DOHH2 (cell line): ENCODE measurements around the gene PROM1.

Source experiments
- H3F3A ChIP-seq: fragments of 200-600 bp; sonication (generic), shearing (Covaris generic); 2 replicates; pipeline ENCODE4 v1.6.0; 2016; ENCODE audit warnings: antibody characterized with exemption, mild to moderate bottlenecking; ENCODE audit not compliant: control insufficient read depth, insufficient read depth
- H3K27ac ChIP-seq: fragments of 200-600 bp; sonication (generic); 2 replicates; pipeline ENCODE4 v1.5.1; 2014; ENCODE audit warnings: low read depth, mild to moderate bottlenecking, low read length, moderate library complexity
- H3K27me3 ChIP-seq: fragments of 200-600 bp; sonication (generic); 2 replicates; pipeline ENCODE4 v1.6.1; 2014; ENCODE audit warnings: mild to moderate bottlenecking, low read length, mixed read lengths; ENCODE audit not compliant: control insufficient read depth
- H3K36me3 ChIP-seq: fragments of 200-600 bp; sonication (generic); 2 replicates; pipeline ENCODE4 v1.6.1; 2014; ENCODE audit warnings: mild to moderate bottlenecking, low read length, moderate library complexity, mixed read lengths; ENCODE audit not compliant: control insufficient read depth
- H3K4me1 ChIP-seq: fragments of 200-600 bp; sonication (generic); 2 replicates; pipeline ENCODE4 v1.6.1; 2014; ENCODE audit warnings: mild to moderate bottlenecking, low read length, mixed read lengths; ENCODE audit not compliant: control insufficient read depth
- H3K4me2 ChIP-seq: fragments of 200-600 bp; sonication (generic); 2 replicates; pipeline ENCODE4 v1.6.0; 2014; ENCODE audit warnings: mild to moderate bottlenecking, low read length, moderate library complexity
- H3K4me3 ChIP-seq: fragments of 200-600 bp; sonication (generic); 2 replicates; pipeline ENCODE4 v1.5.1; 2014; ENCODE audit warnings: mild to moderate bottlenecking, low read length, mixed read lengths
- H3K79me2 ChIP-seq: fragments of 200-600 bp; sonication (generic); 2 replicates; pipeline ENCODE4 v1.6.1; 2014; ENCODE audit warnings: mild to moderate bottlenecking, low read length, mixed read lengths; ENCODE audit not compliant: control insufficient read depth
- H3K9me2 ChIP-seq: fragments of 200-600 bp; sonication (generic); replicated peaks from 2 replicates; pipeline ENCODE4 v1.6.1; 2014; ENCODE audit warnings: mild to moderate bottlenecking, low read length, mixed read lengths; ENCODE audit not compliant: control insufficient read depth
- H3K9me3 ChIP-seq: fragments of 200-600 bp; sonication (generic); 2 replicates; pipeline ENCODE4 v1.6.1; 2014; ENCODE audit warnings: antibody characterized with exemption, low read length, mixed read lengths; ENCODE audit not compliant: control insufficient read depth, insufficient read depth
- H4K20me1 ChIP-seq: fragments of 200-600 bp; sonication (generic); 2 replicates; pipeline ENCODE4 v1.6.0; 2014; ENCODE audit warnings: low read depth, mild to moderate bottlenecking, antibody characterized with exemption, low read length, moderate library complexity; ENCODE audit not compliant: control insufficient read depth, insufficient read depth
- EZH2phosphoT487 ChIP-seq: fragments of 200-600 bp; sonication (generic); IDR thresholded peaks from 2 replicates; pipeline ENCODE4 v1.6.1; 2017; ENCODE audit warnings: borderline replicate concordance, mild to moderate bottlenecking, antibody characterized with exemption, low read length, moderate library complexity, mixed read lengths
- TF ChIP-seq, protein P1 (sequence below): fragments of 200-600 bp; sonication (generic); IDR thresholded peaks from one replicate; pipeline ENCODE4 v1.5.1; 2014; ENCODE audit warnings: antibody characterized with exemption, mild to moderate bottlenecking, low read depth, low read length; ENCODE audit not compliant: poor library complexity, severe bottlenecking

PROM1 gene

DNA sequence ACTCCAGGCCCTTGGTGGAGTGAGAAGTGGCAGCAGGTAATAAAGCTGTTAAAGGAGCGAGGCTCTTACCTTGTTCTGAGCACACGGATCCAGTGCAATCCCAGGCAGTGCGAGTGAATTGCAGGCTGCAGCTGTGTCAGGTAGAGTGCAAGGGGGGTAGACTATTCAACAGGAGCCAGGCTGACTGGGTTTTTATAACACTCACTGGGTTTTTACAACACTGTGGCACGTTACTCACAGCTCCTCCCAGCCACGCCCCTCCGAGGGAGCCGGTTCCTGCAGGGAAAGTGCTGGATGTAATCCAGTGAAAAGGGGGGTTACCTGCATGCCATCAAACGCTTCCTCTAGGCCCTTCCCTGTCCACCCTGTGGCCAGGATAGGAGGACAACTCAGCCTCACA lies 145.6 kb downstream of the PROM1 start:
- no peaks in the 10 kb centered on the region for H3K9me3 ChIP-seq
- no peak overlapping the region for H3K27ac ChIP-seq
- H3K36me3 ChIP-seq = no peaks in the 10 kb centered on the region
- peaks cover 8% of the 10 kb centered on the region for H3K27me3 ChIP-seq
- no peaks in the 10 kb centered on the region for H3K79me2 ChIP-seq
- no peaks in the 10 kb centered on the region for H3F3A ChIP-seq
- no peaks in the 10 kb centered on the region for H4K20me1 ChIP-seq
- no peaks in the 10 kb centered on the region for H3K9me2 ChIP-seq
- TF ChIP-seq EZH2phosphoT487 = no peak
- H3K4me1 ChIP-seq = no peaks in the 10 kb centered on the region; the same call in 1 of the 2 replicates
- H3K4me2 ChIP-seq = no peak overlapping the region
- no peak overlapping the region for H3K4me3 ChIP-seq

DNA sequence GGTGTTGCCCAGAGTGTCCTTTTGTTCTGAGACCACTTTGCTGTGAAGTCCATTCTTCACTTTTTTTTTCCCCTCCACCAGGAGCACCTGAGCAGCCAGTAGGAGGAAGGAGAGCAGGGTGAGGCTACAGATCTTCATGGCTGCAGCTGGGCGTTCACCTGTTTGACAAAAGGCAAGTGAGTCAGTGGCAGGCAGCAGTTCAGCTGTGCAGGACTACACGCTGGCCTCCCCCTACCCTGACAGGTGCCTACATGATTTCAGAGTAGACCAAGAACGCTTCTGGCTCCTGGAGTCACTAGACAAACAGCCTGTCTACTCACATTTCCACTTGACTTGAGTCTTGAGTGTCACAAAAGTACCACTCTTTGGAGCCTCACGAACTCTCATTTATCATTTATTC lies 147.3 kb downstream of the PROM1 start:
- Histone ChIP-seq H3K36me3 (no peaks in the 10 kb centered on the region), H3K27me3 (peaks cover 8% of the 10 kb centered on the region), H3K79me2 (no peaks in the 10 kb centered on the region), H3K27ac (no peak overlapping the region), H3K4me2 (no peak overlapping the region), H3K9me2 (no peaks in the 10 kb centered on the region), H3F3A (no peaks in the 10 kb centered on the region), H4K20me1 (no peaks in the 10 kb centered on the region), H3K9me3 (no peaks in the 10 kb centered on the region), H3K4me3 (no peak overlapping the region), H3K4me1 (peaks cover 9% of the 10 kb centered on the region)
- TF ChIP-seq, protein P1, sequence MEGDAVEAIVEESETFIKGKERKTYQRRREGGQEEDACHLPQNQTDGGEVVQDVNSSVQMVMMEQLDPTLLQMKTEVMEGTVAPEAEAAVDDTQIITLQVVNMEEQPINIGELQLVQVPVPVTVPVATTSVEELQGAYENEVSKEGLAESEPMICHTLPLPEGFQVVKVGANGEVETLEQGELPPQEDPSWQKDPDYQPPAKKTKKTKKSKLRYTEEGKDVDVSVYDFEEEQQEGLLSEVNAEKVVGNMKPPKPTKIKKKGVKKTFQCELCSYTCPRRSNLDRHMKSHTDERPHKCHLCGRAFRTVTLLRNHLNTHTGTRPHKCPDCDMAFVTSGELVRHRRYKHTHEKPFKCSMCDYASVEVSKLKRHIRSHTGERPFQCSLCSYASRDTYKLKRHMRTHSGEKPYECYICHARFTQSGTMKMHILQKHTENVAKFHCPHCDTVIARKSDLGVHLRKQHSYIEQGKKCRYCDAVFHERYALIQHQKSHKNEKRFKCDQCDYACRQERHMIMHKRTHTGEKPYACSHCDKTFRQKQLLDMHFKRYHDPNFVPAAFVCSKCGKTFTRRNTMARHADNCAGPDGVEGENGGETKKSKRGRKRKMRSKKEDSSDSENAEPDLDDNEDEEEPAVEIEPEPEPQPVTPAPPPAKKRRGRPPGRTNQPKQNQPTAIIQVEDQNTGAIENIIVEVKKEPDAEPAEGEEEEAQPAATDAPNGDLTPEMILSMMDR = no peak
- no peak for TF ChIP-seq EZH2phosphoT487

DNA sequence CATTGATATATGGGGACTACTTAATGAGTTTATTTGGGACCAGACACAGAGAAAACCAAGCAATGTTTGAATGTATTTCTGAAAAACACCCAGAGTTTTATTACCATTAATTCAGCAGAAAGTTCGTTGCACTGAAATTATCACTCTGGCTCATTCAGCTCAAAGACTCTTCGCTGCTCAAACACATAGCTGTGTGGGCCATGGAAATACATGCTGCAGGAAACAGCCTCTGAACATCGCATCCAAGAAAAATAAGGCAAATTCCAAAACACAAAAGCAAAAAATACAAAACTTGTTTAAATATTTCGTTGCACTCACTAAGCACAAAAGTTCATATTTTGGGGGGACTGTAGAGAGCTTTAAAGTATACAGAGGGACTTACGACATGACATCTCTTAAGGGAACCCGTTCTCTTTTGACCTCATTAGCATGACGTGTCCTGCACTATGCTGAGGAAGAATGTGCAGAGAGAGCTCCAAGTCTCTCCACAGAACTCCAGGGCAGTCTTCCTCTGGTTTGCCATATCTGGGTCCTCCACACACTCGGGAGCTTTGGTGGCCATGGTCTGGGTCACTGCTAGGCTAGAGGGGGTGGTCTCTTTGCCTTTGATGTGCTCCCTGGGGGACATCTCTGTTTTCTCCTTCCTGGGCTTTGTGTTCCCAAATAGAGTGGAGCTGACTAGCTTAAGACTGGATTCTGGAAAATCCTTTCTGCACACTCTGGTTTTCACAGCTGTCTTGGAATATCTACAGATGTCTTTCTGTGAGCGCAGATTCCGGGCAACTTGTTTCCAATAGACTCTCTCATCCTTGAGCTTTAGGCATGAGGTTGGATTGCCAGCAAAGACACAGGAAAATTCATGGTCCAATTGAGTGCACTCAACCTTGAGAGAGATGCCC lies 148.1 kb downstream of the PROM1 start:
- Histone ChIP-seq H3F3A (no peaks in the 10 kb centered on the region), H3K9me3 (no peaks in the 10 kb centered on the region), H3K27me3 (peaks cover 14% of the 10 kb centered on the region), H3K4me2 (no peak overlapping the region), H3K79me2 (no peaks in the 10 kb centered on the region), H3K36me3 (no peaks in the 10 kb centered on the region), H3K27ac (no peak overlapping the region), H3K4me3 (no peak overlapping the region), H4K20me1 (no peaks in the 10 kb centered on the region), H3K4me1 (peaks cover 9% of the 10 kb centered on the region), H3K9me2 (no peaks in the 10 kb centered on the region)
- no peak for TF ChIP-seq EZH2phosphoT487
- TF ChIP-seq, protein P1 = no peak

DNA sequence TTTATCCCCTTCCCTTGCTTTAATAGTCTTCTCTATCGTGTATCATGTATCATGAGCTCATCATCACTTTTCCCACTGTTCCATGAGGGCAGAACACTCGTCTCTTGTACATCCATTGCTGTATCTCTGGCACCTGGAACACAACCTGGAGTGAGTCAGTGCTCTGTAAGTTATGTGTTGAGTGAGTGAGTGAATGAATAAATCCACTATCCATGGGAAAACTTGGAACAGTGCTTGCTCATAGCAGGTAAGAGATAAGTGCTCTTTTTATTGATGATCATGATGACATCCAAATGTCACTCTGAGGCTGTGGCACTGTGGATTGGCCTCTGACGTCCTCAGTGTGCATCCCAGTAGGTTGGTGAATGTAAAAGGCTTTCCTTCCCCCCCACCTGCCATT lies 149.6 kb downstream of the PROM1 start:
- Histone ChIP-seq H3K4me2 (no peak overlapping the region), H3K9me3 (no peaks in the 10 kb centered on the region), H3K36me3 (no peaks in the 10 kb centered on the region), H4K20me1 (no peaks in the 10 kb centered on the region), H3K27me3 (peaks cover 22% of the 10 kb centered on the region), H3K4me1 (peaks cover 15% of the 10 kb centered on the region), H3K27ac (no peak overlapping the region), H3F3A (no peaks in the 10 kb centered on the region), H3K4me3 (no peak overlapping the region), H3K9me2 (no peaks in the 10 kb centered on the region), H3K79me2 (no peaks in the 10 kb centered on the region)
- TF ChIP-seq EZH2phosphoT487 = no peak
- TF ChIP-seq, protein P1 = no peak
